HG02588 (cell line): Measurements from ENCODE around the gene SMAP1.
A peak's percentile ranks its signal among the peaks of the same experiment; 100 is the strongest.

Source experiments
- ATAC-seq: cut with Tn5 transposase; IDR thresholded peaks from one replicate; pipeline ENCODE4 v1.9.1; 2021; ENCODE audit warnings: mild to moderate bottlenecking, moderate library complexity; ENCODE audit not compliant: unreplicated experiment

The SMAP1 gene

DNA sequence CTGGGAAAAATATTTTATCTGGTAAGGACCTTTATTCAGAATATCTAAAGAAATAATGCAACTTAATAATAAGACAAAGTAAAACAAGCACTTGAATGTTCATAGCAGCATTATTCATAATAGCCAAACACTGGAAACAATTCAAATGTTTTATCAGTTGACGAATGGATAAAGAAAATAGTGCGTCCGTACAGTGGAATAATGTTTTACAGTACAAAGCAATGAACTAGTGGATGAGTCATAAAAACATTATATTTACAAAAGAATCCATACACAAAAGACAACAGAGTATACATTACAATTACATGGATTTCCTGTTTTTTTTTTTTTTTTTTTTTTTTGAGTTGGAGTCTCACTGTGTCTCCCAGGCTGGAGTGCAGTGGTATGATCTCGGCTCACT lies 12.7 kb downstream of the SMAP1 start:
- ATAC-seq, result no peak

DNA sequence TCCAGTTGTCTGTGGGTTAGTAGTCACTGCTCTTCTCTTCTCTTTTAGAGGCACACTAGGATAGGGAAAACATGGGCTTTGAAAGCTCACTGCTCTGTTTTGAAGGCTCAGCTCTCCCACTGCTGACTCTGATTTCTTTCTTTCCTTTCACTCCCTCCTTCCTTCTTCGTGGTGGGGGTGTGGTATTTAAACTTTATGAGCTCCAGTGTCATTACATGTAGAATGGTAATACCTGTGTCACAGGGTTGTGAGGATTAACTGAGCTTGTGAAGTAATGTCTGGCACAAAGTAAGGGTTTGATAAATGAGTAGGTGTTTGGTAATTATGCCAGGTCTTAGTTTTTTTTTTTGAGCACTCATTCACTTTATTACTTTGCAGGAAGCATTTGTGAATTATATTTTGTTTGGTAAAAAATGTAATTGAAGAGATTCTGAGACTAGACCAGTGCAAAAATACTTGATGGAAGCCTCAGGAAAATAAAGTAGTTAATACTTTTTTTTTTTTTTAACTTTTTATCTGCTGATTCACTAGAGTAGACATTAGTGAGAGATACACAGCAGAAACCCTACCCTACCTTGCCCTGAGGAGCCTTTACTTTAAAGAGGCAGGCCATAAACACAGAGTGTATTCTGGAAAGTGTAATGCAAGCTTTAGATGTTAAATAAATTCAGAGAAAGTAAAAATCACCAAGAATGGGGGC lies 17.3 kb downstream of the SMAP1 start:
- ATAC-seq, result no peak

DNA sequence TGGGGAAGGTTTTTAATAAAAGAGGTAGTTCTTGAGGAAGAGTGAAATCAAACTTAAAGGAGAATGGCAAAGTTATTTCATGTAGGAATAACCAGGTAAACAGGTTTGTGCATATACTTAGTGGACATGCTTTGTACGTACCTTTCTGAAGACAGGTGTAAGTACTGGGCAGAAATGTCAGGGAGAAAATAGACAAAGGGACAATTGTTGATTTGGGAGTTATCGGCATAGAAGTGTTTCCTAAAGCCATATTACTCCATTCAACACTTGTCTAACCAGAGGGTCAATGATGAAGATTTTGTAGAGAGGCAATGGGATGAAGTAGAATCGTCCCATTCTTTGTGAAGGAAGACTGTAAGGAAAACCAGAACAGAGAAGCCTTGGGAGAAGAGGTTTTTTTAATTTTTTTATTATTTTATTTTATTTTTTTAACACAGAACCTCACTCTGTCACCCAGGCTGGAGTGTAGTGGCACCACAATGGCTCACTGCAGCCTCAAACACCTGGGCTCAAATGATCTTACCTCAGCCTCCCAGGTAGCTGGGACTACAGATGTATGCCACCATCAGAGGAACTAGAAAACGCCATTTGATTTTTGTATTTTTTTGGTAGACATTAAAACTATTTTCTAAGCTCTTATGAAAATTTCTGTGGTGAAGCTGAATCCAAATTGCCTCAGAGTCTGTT lies 18.0 kb downstream of the SMAP1 start:
- ATAC-seq, result no peak

DNA sequence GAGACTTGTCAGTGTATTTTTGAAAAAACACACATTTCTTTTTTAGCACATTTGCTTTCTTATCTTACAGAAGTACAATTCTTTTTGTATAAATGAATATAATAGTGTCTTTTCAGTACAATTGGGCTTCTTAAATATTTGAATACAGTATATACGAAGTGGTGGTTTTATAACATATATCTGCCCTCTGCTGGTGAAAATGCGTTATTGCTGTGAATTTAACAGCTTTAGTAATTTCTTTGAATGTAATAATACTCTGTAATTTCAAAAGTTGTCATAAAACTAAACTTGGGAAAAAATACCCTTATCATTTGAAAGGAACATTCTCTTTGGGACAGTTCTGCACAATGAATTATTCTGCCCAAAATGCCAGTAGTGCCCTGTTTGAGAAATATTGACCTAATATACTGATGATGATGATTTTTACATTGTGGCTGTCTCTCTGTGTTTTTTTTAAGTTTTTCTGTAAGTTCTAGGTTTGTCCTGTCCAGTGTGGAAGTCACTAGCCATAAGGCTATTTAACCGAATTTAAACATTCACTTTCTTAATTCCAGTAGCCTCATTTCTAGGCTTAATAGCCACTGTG lies 19.0 kb downstream of the SMAP1 start:
- ATAC-seq, result no peak

DNA sequence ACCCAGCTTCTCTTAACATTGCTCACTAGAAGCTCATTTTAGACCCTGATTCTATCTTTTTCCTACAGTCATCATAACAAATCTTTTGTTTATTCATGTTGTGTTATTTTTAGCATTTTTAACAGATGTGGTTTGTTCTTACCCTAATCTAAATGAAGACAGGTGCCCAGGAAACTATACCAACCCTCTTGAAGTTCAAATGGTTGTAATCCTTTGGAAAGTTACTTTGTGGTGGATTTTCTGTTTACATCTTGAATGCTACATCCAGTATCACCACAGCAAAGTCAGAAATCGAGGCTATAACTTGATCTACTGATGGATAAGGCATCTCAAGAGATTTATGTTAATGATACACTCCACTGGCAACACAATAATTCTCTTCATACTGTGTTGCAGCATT lies 26.2 kb downstream of the SMAP1 start:
- ATAC-seq, result no peak

DNA sequence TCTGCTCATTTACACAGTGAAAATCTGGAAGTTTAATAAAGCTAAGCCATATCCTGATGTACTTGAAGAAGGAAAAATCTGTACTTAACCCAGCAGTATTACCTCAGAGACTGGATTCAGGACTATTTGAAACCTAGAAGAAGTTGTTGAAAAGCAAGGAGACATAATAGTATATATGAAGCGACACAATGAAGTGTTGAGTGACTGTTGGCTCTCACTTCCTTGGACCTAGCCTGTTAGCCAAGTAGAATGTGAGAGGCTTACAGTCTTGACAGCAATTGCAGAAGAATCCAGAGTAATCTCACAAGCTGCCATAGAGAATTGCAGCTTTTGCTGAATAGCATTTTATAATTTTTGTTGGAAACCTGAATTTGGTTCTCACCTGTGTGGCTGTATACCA lies 26.7 kb downstream of the SMAP1 start:
- no peak for ATAC-seq

DNA sequence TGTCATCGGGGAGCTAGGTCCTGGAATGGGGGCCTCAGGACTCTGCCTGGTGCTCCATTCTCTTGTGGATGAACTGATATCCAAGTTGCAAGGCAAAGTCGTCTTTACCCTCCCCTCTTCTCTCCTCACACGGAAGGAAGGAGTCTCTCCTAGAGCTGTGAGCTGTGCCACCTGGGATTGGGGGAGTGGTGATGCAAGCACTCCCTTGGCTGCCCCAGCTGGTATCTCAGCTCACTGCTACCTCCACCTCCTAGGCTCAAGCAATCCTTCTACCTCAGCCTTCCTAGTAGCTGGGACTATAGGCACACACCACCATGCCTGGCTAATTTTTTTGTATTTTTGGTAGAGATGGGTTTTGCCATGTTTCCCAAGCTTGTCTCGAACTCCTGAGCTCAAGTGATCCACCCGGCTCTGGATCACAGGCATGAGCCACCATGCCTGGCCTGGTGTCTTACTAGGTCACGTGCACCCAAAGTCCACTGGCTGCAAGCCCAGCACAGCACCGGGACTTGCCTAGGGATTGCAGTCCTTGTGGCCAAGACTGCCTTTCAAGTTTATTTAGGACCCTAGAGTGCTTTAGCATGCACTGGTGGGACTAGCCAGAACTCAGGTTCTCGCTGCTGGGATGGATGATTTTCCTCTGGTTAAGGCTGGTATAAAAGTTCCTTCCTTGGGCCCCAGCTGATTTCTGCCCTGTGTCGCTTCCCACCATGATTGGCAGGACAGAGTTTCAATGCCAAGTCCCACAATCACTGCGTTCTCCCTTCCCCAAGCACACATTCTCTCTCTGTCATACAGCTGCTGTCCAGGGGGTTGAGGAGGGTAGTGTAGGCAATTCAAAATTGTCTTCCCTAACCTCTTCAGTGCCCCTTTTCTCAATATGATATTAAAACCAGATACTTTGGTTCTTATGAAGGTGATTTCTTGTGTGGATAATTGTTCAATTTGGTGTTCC lies 33.5 kb downstream of the SMAP1 start:
- no peak for ATAC-seq

DNA sequence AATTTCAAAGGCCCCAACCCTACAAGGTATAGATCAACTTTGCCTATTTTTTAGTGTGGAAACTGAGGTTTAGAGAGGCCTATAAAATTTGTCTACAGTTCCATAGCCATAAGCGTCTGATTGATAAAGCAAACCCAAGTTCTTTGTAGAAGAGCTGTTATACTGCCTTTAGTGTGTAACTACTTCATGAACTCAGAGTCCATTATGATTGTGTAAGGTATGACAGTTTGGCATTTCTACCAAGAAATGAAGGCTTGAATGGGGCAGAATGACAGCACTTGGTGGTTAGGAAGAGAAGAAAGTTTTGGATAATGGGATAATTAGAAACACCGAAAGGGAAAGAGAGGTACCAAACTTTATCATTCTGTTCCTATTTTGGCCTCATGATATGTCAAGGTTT lies 38.1 kb downstream of the SMAP1 start:
- no peak for ATAC-seq

DNA sequence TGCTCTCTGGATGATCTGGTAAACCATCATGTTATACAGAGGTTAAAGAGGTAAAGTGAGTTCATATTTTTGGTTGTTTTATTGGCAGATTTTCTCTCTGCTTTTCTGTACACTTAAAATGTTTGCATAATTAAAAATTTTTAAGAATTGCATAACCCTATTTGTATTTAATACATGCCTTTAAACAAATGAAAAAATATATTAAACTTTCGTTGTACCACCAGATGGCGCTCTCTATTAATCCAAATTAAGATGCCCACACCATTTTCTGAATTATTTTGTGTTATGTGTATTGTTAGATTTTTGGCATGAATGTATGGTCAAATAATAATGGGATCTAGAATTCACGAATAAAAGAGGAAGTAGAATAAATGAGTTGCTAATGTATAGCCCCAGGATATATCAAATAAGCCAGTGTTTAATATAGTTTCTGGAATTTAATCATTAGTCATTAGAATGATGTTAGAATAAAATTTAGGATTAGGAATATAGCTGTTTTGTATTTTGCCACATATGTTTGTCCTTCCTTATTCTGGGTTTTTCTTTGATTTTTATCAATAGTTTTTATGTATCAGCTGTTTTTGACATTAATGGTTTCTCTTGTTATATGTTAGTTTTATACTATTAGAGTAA lies 38.9 kb downstream of the SMAP1 start:
- ATAC-seq, result no peak

DNA sequence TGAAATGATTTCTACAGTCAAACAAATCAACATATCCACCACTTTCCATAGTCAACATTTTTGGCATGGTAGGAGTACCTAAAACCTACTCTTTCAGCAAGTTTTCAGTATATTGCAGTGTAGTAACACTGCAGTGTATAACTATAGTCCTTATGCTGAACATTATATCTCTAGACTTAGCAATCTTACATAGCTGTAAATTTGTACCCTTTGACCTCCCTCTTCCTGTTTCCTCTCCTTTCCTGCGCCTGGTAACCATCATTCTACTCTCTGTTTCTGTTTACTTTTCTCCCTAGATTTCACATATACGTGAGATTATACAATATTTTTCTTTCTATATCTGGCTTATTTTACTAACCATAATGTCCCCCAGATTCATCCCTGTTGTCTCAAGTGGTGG lies 40.2 kb downstream of the SMAP1 start:
- ATAC-seq, result no peak

DNA sequence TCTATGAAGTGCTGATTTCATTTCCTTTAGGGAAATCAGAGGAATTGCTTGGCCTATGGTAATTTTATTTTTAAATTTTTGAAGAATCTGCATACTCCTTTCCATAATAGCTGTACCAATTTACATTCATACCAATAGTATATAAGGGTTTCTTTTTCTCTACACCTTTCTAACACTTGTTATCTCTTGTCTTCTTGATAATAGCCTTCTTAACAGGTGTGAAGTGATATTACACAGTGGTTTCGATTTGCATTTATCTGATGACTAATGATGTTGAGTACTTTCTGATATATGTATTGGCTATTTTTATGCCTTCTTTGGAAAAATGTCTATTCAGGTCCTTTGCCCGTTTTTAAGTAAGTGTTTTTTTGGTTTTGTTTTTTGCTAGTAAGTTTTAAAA lies 40.8 kb downstream of the SMAP1 start:
- no peak for ATAC-seq

DNA sequence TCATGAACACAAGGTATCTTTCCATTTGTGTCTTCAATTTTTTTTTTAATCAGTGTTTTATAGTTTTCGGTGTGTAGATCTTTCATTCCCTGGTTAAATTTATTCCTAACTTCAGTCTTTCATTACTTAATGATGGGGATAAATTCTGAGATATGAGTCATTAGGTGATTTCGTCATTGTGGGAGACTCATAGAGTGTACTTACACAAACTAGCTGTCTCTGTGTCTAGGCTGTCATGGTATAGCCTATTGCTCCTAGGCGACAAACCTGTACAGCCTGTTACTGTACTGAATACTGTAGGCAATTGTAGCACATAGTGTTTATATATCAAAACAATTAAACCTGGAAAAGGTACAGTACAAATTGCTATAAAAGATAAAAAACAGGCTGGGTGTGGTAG lies 42.1 kb downstream of the SMAP1 start:
- ATAC-seq, result no peak

DNA sequence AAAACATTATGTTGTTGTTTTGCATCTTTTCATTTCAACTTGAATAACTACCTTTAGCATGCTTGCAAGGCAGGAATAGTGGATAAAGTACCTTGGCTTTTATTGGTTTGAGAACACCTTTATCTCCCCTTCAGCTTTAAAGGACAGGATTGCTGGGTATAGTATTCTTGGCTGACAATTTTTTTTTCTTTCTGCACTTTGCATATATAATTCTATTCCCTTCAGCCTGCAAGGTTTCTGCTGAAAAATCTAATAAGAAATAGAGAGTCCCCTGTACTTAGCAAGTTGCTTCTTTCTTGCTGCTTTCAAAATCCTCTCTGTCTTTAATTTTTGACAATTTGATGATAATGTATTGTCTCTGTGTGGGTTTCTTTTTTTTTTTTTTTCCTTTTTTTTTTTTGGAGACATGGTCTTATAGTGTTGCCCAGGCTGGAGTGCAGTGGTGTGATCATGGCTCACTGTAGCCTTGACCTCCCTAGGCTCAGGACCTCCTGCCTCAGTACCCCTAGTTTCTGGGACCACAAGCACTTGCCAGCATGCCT lies 47.1 kb downstream of the SMAP1 start:
- no peak for ATAC-seq

DNA sequence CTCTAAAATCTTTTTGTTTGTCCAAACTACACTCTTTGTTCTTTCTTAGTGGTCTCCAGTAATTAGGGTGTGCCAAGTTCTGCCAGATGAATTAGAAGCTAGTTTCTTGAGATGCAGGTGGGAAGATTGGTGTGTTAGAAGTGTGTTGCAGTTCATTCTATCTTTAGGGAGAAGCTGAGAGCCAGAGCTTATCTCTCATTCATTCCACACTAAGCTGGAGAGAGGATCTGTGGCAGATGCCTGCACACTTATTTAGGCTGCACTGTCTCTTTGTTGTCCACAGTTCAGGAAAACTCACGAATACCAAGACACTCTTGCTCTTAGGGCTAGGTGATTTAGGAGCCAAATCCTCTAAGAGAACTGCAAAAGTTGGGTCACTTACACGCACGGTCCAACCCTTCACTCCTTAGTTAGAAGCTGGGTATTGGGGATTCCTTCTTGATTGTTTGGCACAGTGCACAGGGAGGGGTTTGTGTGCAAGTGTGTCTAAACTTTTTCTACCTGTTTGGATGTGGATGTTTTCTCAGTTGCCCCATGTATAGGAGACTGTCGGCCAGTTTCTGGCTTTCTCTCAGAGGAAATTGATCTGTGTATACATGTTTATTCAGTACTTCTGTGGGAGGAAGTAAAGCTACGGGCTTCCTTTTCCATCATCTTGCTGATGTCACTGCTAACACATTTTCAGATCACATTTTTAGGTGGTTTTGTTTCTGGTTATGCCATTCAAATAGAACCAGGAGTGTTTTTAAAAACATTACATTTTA lies 49.5 kb downstream of the SMAP1 start:
- ATAC-seq, result peak; percentile 44

DNA sequence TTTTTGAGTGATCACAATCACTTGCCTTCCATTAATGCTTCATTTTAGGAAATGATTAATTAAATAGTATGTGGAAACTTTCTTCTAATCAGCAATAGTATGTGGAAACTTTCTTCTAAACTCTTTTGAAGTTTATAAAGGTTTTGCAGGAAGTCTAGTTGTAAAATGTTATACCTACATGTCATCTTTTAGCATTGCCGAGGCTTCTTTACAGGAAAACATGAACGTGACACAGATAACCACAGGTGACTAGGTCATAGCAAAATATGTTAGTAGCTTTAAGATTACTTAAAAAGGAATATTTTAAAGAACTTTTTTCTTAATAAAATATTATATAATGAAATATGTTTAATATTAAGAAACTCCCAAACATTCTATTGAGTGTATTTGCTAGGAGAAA lies 56.8 kb downstream of the SMAP1 start:
- ATAC-seq, result no peak

DNA sequence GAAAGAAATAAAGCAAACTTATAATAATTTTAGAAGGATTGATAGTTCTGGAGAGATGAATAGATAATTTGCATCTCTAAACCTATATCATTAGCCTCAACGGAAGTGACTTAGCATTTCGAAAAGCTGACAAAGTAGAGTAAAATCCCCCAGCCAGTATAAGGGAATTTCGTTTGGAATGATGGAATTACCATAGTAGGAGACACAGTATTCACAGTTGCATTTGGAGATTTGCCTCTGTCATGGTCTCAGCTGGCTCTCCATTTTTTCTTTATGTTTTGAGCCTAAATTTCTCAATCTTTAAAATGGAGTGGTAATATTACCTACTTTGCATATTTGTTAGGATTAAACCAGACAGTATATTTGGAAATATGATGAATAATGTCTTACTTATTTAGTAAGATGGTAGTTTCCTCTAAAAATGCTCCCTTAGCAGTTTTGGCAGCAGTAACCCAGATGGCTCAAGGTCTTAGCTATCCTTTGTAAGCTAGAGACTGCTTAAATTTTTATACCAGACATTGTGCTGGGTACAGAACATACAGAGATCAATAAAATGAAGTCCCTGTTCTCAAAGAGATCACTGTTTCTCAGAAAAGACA lies 58.2 kb downstream of the SMAP1 start:
- no peak for ATAC-seq

DNA sequence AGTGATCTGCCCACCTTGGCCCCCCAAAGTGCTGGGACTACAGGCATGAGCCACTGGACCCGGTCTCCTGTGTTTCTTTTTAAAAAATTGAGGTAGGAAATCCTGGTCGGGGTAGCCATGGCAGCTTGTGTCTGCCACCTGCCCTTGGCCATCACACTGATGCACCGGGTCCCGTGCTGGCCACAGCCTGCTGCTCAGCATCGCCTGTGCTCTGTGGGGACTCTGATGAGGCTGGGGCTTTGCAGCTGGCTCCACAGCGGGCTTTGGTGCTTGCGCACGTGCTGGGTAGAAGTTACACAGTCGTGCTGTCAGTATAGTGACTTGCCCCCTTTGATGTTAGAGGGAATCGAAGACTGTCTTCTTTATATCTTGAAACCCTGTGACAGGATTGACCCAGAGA lies 66.7 kb downstream of the SMAP1 start:
- no peak for ATAC-seq

DNA sequence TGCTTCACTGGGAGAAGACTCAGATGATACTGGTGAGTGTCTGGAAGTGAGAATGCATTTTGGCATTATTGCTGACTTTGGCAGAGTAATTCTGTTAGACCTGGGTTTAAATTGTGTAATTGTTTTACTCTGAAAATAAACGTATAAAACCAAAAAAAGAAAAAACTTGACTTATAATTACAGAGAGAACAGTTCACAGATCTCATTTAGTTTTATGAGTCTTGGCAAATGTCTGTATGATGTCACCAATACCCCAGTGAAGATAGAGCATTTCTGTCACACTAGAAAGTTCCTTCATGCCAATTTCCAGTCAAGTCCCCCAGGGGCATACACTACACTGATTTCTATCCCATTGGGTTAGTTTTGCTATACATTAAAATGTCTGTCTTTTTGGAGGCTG lies 67.3 kb downstream of the SMAP1 start:
- ATAC-seq, result no peak

DNA sequence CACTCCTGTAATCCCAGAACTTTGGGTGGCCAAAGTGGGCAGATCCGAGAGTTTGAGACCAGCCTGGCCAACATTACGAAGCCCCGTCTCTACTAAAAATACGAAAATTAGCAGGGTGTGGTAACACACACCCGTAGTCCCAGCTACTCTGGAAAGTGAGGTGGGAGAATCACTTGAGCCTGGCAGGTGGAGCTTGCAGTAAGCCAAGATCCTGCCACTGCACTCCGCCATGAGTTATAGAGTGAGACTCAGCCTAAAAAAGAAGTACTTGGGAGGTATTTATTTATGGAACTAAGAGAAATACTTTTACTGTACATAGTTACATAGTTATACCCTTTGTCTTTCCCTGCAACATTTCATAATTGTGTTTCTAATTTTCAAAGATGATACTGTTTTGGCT lies 67.8 kb downstream of the SMAP1 start:
- no peak for ATAC-seq
